Kidney epithelial cell (primary cell): ENCODE data around the gene ERBB2. TPM values are rescaled to one million over a fixed set of nuclear protein-coding genes. Genes with fewer than 3 reads are reported as not detected.
"Not testable (repeated sequence)": the region's sequence is repeated elsewhere in the genome, so short reads cannot be mapped to it uniquely, and the experiment has no call there.

Experiments used
- DNase-seq: peaks from one replicate; pipeline ENCODE4 v3.0.0-alpha.2; 2010; ENCODE audit warnings: low read depth
- H3K27me3 ChIP-seq: 2 replicates; pipeline ENCODE4 v1.6.0; 2011; ENCODE audit warnings: low read length; ENCODE audit not compliant: control insufficient read depth, insufficient read depth
- H3K36me3 ChIP-seq: 2 replicates; pipeline ENCODE4 v1.5.1; 2011; ENCODE audit warnings: low read length; ENCODE audit not compliant: control insufficient read depth, insufficient read depth
- H3K4me3 ChIP-seq: 2 replicates; pipeline ENCODE4 v1.5.1; 2011; ENCODE audit warnings: low read depth, mild to moderate bottlenecking, control low read depth, low read length
- CTCF ChIP-seq: IDR thresholded peaks from 2 replicates; pipeline ENCODE4 v1.5.1; 2011; ENCODE audit warnings: mild to moderate bottlenecking, moderate library complexity, low read length, control low read depth, inconsistent platforms; ENCODE audit not compliant: insufficient read depth, poor library complexity, severe bottlenecking
- total RNA-seq: library from RNA; depleted of rRNA; stranded (reverse); fragments of >200 nt; gene quantifications from 2 replicates; pipeline ENCODE4 v1.2.3, GENCODE V29; 2015

ERBB2 gene
- total RNA-seq, 1 donor from 2014 or later, result 44.1 TPM

DNA sequence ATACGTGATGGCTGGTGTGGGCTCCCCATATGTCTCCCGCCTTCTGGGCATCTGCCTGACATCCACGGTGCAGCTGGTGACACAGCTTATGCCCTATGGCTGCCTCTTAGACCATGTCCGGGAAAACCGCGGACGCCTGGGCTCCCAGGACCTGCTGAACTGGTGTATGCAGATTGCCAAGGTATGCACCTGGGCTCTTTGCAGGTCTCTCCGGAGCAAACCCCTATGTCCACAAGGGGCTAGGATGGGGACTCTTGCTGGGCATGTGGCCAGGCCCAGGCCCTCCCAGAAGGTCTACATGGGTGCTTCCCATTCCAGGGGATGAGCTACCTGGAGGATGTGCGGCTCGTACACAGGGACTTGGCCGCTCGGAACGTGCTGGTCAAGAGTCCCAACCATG, 24.9 kb downstream of the ERBB2 start:
- no peak for TF ChIP-seq CTCF
- peaks cover 1% of the 10 kb centered on the region for H3K36me3 ChIP-seq
- H3K4me3 ChIP-seq, result no peak overlapping the region
- no peak for DNase-seq
- no peaks in the 10 kb centered on the region for H3K27me3 ChIP-seq

- not testable (repeated sequence) for DNase-seq, H3K4me3 ChIP-seq, H3K27me3 ChIP-seq, H3K36me3 ChIP-seq
Measured at GRCh38 chr17:39725923-39726322, 26.1 kb downstream of the ERBB2 start.

DNA sequence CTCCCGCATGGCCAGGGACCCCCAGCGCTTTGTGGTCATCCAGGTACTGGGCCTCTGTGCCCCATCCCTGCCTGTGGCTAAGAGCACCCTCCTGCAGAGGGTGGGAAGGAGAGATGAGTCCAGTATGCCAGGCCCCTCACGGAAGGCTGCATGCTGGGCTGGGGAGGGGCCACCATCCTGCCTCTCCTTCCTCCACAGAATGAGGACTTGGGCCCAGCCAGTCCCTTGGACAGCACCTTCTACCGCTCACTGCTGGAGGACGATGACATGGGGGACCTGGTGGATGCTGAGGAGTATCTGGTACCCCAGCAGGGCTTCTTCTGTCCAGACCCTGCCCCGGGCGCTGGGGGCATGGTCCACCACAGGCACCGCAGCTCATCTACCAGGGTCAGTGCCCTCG, 26.8 kb downstream of the ERBB2 start:
- Histone ChIP-seq H3K27me3 (no peaks in the 10 kb centered on the region), H3K36me3 (peaks cover 1% of the 10 kb centered on the region), H3K4me3 (no peak overlapping the region)
- TF ChIP-seq CTCF, result no peak
- no peak for DNase-seq

DNA sequence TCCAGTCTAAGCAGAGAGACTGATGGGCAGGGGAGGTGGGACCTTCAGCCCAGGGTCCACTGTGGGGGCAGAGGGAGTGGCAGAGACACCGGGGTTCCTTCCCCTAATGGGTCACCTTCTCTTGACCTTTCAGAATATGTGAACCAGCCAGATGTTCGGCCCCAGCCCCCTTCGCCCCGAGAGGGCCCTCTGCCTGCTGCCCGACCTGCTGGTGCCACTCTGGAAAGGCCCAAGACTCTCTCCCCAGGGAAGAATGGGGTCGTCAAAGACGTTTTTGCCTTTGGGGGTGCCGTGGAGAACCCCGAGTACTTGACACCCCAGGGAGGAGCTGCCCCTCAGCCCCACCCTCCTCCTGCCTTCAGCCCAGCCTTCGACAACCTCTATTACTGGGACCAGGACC, 27.7 kb downstream of the ERBB2 start:
- no peak for DNase-seq
- Histone ChIP-seq H3K27me3 (no peaks in the 10 kb centered on the region), H3K36me3 (peaks cover 1% of the 10 kb centered on the region), H3K4me3 (no peak overlapping the region)
- TF ChIP-seq CTCF, result no peak

DNA sequence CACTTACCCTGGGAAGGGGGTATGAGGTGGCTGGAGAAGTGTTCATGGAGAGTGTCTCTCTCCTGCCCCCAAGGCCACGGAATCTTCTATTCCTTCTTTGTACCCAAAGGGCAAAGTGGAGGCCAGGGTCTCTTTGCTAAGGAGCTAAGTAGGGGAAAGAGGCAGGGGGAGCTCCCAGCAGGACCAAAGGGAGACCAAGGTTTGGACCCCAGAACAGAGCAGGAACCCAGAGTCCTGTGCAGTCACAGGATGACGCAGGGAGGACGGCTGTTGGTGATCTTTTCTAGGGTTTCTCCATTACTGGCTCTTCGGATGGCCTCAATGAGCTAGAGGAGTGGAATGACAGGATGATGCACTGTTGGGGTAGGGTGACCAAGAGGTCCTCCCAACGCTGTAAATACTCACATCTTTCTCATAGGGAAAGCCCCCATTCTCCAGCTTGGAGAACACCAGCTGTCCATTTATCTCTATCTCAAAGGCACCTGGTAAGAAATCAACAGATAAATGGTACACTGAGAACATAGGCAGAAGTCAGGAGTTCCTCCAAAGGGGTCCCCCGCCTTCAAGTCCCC, 29.5 kb downstream of the ERBB2 start:
- DNase-seq, result no peak

DNA sequence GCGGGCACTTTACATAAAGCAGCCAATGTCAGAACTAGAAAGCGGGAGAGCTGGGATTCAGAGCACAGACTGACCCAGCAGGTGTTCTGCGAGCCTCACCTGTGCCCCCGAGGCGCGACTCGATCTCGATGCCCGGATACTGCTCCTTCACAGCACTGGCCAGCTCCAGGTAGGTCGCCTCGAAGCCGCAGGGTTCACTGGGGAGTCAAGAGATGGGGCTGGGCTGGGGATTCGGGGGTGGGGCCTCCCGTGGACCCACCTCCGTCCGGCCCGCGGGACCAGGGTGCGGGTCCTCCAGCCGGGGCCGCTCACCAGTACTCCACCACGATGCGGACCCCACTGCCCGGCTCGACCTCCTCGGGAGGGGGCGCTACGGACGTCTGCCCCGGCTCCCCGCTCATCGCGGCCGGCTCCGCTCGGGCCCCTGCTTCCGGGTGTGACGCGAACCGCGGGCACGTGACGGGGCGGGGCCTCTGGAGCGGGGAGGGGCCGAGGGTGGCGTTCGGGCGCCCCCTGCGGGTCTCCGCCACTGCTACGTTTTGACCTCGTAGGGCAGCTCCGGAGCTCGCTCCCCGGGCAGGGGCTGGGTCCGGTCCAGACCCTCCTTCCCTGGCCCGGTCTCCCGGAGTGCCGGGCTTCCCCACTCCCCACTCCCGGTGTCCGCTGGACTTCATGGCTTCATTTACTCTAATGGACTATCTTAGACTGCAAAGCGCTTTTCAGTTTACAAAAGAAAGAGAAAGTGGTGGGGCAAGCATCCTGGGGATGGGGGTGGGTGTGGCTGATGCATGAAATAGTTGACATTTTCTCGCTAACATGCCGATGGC, 30.4 kb downstream of the ERBB2 start, which contains the start of gene MIEN1:
Gene MIEN1 (minus strand): TSS at position 438 of the 827 bp plus-strand sequence. CDS start 37 bp downstream, at position 401.
- Histone ChIP-seq H3K27me3 (no peaks in the 10 kb centered on the region), H3K36me3 (peaks cover 1% of the 10 kb centered on the region), H3K4me3 (peak within 1 kb of the TSS; percentile 92)
- peak; percentile 68 for TF ChIP-seq CTCF
- DNase-seq, result no peak

More for the DNA sequence above, 29.5 kb downstream of the ERBB2 start:
- H3K4me3 ChIP-seq, result peak overlapping the region; percentile 92
- H3K27me3 ChIP-seq, result no peaks in the 10 kb centered on the region
- no peak for TF ChIP-seq CTCF
- H3K36me3 ChIP-seq, result peaks cover 1% of the 10 kb centered on the region
